GM20000 (cell line): ENCODE results near the gene GRID1.
"Not testable (repeated sequence)": the region's sequence is repeated elsewhere in the genome, so short reads cannot be mapped to it uniquely, and the experiment has no call there.

Experiments
- DNase-seq: peaks from one replicate; pipeline ENCODE4 v3.0.0; 2012; ENCODE audit warnings: low spot score
- TF ChIP-seq, protein P1 (sequence below): IDR thresholded peaks from 2 replicates; pipeline ENCODE4 v1.5.1; 2012; ENCODE audit warnings: mild to moderate bottlenecking, control low read depth; ENCODE audit errors: extremely low read depth, missing control alignments

Gene GRID1

DNA sequence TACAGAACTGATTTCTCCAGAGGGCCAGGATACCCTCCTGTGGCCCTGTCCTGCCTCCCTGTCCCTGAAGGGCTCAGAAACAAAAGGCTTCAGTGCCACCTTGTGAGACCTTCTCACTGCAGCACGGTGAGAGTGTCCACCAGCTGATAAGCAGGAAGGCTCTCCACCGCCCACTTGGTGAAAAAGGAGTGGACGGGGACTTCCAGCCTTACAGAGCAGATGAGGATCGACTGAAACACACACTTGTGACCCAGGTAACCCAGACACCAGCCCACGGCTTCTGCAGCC, 330.1 kb downstream of the GRID1 start:
- no peak for DNase-seq
- TF ChIP-seq, protein P1, sequence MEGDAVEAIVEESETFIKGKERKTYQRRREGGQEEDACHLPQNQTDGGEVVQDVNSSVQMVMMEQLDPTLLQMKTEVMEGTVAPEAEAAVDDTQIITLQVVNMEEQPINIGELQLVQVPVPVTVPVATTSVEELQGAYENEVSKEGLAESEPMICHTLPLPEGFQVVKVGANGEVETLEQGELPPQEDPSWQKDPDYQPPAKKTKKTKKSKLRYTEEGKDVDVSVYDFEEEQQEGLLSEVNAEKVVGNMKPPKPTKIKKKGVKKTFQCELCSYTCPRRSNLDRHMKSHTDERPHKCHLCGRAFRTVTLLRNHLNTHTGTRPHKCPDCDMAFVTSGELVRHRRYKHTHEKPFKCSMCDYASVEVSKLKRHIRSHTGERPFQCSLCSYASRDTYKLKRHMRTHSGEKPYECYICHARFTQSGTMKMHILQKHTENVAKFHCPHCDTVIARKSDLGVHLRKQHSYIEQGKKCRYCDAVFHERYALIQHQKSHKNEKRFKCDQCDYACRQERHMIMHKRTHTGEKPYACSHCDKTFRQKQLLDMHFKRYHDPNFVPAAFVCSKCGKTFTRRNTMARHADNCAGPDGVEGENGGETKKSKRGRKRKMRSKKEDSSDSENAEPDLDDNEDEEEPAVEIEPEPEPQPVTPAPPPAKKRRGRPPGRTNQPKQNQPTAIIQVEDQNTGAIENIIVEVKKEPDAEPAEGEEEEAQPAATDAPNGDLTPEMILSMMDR = no peak

DNA sequence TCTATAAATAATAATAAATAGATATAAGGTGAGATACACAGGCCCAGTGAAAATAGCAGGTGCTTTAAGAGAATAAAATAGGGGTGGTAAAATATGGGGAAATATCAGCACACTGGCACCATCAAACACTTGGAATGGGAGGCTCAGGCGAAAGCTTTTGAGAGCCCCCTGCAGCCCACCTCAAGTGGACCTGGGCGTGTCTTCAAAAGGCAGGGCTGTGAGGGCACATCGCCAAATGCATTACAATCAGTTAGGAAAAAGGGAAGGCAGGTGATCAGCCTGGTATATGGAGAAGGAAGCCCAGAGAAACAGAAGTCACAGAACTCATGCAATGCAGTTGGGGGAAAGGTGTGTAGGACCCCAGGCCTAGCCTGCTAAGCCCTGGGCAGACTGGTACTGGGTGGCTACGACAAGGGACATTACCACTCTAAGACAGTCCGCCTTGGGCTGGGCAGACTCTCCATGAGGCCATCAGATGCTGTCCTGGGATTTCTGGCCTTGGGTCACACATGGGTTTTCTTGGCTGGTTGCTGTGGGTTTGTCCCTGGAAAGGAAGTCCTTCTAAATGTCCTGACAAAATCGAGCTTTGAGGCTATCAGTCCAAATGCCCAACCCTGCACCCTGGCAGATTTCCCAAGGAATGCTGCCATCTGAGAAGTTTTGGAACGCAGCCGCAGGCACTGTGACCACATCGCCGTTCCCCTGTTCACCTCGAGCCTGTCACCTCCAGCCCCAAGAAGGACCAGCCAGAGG, 330.6 kb downstream of the GRID1 start:
- TF ChIP-seq, protein P1 = no peak

GRCh38 chr10:86034710-86035109, 331.9 kb downstream of the GRID1 start:
- TF ChIP-seq, protein P1 = no peak
- DNase-seq = no peak

More for the DNA sequence above, 330.6 kb downstream of the GRID1 start:
- DNase-seq = no peak

- TF ChIP-seq, protein P1 = no peak
- DNase-seq = no peak
Measured at GRCh38 chr10:86033581-86033980, 333.0 kb downstream of the GRID1 start.

- not testable (repeated sequence) for DNase-seq
Measured at GRCh38 chr10:86032087-86032486, 334.5 kb downstream of the GRID1 start.

DNA sequence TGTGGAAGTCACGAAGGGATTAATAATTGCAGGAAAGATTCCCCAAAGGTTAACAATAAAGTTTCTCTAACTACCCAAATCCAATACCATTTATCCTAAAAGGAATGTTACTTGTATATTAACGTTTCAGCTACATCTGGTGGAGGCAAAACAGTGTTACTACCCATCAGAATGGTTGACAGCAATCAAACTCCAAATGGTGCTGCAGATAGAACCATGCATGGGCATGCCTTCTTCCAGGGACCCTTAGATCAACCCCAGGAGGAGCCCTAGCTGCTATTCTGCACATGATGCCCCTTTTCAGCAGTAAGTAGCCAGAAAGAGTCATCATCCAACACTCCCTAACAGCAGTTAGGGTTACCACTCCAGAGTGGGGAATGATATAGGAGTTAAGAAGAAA, 336.3 kb downstream of the GRID1 start:
- TF ChIP-seq, protein P1 = no peak
- DNase-seq = no peak

DNA sequence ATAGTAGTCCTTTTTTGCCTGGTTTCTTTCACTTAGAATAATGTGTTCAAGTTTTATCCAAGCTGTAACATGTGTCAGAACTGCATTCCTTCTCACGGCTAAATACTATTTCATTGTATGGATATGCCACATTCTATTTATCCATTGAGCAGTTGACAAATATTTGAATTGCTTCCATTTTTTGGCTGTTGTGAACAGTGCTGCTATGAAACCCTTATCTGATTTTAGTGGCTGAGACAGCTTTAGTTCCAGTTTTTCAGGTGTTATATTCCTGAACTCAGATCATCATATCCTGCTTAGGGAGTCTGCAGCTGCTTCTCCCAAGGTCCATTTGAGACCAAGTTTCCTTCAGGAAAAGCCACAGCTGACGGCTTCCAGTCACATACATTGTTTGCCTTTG, 339.2 kb downstream of the GRID1 start:
- TF ChIP-seq, protein P1 = no peak
- no peak for DNase-seq

DNA sequence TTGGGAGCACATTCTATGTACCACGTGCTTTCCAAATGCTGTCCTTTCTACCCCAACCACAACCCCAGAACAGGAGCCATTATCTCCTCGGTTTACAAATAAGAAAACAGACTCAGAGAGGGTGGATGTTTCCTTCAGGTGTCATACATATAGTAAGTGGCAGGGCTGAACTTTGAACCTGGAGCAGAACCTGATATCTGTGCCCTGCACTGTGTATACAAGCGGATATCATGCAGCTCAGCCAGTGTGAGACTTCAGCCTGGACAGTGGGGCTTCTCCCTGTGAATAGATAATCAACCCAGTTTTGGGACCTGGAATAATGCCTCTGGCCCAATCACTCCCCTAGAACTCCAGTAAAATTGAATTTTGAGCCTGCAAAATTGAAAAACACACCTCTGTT, 341.1 kb downstream of the GRID1 start:
- TF ChIP-seq, protein P1 = no peak

More for the DNA sequence above, 341.1 kb downstream of the GRID1 start:
- no peak for DNase-seq
